ENCODE results near the gene TAGAP.
A peak's percentile ranks its signal among the peaks of the same experiment; 100 is the strongest.
"Not testable (repeated sequence)": the region's sequence is repeated elsewhere in the genome, so short reads cannot be mapped to it uniquely, and the experiment has no call there.

The TAGAP gene

GRCh38 chr6:159012201-159012600 is 32.6 kb downstream of the TAGAP start:
- TF ChIP-seq, protein P1, sequence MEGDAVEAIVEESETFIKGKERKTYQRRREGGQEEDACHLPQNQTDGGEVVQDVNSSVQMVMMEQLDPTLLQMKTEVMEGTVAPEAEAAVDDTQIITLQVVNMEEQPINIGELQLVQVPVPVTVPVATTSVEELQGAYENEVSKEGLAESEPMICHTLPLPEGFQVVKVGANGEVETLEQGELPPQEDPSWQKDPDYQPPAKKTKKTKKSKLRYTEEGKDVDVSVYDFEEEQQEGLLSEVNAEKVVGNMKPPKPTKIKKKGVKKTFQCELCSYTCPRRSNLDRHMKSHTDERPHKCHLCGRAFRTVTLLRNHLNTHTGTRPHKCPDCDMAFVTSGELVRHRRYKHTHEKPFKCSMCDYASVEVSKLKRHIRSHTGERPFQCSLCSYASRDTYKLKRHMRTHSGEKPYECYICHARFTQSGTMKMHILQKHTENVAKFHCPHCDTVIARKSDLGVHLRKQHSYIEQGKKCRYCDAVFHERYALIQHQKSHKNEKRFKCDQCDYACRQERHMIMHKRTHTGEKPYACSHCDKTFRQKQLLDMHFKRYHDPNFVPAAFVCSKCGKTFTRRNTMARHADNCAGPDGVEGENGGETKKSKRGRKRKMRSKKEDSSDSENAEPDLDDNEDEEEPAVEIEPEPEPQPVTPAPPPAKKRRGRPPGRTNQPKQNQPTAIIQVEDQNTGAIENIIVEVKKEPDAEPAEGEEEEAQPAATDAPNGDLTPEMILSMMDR (IDR thresholded peaks at IDR 0.05; ENCODE audit: borderline replicate concordance, insufficient read depth, low read depth, low read length): no peak
- no peak overlapping the region for H3K4me3 ChIP-seq (ENCODE audit: low read depth, low read length)

GRCh38 chr6:159010037-159010612 is 34.7 kb downstream of the TAGAP start:
- not testable (repeated sequence) for H3K4me3 ChIP-seq (ENCODE audit: low read depth, low read length)

DNA sequence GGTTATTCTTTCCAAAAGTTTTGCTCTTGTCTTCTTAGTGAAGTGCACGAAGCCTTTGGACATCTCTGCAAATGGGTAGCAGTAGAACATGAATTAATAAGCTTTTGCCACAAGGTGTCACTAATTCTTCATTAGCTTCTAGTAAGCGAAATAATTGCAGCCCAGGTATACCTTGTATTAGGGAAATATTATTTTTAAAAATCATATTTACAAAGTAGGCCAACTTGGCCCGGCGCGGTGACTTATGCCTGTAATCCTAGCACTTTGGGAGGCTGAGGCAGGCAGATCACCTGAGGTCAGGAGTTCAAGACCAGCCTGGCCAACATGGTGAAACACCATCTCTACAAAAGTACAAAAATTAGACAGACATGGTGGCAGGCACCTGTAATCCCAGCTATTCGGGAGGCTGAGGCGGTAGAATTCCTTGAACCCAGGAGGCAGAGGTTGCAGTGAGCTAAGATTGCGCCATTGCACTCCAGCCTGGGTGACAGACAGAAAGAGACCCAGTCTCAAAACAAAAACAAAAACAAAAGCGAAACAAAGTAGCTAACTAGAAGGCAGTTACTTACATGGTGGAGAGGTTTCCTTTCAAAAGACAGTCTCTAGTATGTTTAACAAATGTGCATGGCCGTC is 36.0 kb downstream of the TAGAP start:
- TF ChIP-seq, protein P1 (IDR thresholded peaks at IDR 0.05; ENCODE audit: borderline replicate concordance, insufficient read depth, low read depth, low read length): peak; percentile 8; the same call in 1 of the 2 replicates
- H3K4me3 ChIP-seq (ENCODE audit: low read depth, low read length): no peak overlapping the region

DNA sequence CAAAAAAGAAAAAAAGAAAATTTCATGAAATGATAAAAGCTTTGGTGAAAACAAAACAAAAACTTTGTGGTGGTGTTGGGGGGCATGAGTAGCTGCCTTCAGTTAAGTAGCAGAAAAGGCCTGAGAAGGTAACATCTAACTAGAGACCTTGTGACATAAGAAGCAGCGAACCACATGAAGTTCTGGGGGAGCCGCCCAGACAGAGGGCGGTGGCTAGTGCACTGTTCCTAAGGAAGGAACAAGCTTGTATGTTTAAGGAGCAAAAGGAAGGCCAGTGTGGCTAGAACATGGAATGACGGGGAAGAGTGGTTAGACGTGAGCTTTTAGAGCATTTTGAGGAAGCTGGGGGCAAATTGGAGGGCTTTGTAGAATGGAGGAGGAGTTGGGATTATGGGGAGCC is 37.3 kb downstream of the TAGAP start:
- TF ChIP-seq, protein P1 (IDR thresholded peaks at IDR 0.05; ENCODE audit: borderline replicate concordance, insufficient read depth, low read depth, low read length): no peak
- no peak overlapping the region for H3K4me3 ChIP-seq (ENCODE audit: low read depth, low read length)

DNA sequence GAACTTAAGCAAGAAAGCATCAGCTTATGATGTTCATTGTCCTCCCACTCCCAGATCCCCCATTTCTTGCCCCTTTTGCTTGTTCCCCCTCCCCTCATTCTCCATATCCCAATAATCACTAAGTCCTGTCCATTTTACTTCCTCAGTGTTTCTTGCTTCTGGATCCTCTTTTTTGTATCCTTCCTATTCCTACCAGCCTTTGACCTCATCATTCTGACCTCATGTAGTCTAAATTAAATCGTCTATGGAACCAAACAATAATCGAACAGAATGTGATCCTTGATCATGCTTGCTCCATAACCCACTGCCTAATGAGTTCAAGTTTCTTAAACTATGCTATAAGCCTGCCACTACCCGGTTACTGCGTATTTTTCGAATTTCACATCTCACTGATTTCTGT is 39.4 kb downstream of the TAGAP start:
- no peak overlapping the region for H3K4me3 ChIP-seq (ENCODE audit: low read depth, low read length)
- TF ChIP-seq, protein P1 (IDR thresholded peaks at IDR 0.05; ENCODE audit: borderline replicate concordance, insufficient read depth, low read depth, low read length): no peak

- TF ChIP-seq, protein P1 (IDR thresholded peaks at IDR 0.05; ENCODE audit: borderline replicate concordance, insufficient read depth, low read depth, low read length): no peak
Observed at GRCh38 chr6:159004592-159004991, 40.2 kb downstream of the TAGAP start.

DNA sequence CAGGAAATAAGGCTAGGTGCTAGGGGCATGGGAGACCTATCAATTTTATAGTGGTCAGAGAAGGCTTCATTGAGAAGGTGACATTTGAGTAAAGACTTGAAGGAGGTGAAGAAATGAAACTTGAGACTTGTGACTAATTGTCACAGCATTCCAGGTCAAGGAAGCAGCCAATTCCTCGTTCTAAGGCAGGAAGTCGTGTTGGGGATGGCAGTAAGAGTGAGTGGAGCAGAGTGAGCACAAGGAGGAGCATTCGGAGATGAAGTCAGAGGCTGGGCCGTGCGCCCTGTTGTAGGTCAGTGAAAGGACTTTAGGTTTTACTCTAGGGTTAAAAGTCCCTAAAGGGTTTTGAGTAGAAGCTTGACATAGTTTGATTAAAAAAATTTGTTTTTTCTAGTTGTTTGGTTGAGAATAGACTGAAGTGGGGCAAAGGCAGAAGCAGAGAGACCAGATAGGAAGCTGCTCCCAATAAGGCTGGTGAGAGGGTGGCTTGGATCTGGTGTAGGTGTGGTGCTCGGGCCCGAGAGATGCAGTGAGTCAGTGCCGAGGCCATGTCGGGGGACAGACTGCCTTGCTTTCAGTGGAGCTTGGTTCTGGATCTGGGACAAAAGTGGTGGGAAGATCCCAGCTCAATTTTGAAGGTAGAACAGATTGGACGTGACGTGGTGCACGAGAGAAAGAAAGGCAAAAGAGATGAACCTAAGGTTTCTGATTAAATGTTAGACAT is 42.2 kb downstream of the TAGAP start:
- TF ChIP-seq, protein P1 (IDR thresholded peaks at IDR 0.05; ENCODE audit: borderline replicate concordance, insufficient read depth, low read depth, low read length): no peak
- no peak overlapping the region for H3K4me3 ChIP-seq (ENCODE audit: low read depth, low read length)

More at GRCh38 chr6:159004592-159004991, 40.2 kb downstream of the TAGAP start:
- no peak overlapping the region for H3K4me3 ChIP-seq (ENCODE audit: low read depth, low read length)
